Uterus (tissue), 2 donors: ENCODE results near the gene ZFYVE21.

ENCODE experiments used
- POLR2A ChIP-seq, 2 donors: fragments of 450-650 bp; IDR thresholded peaks; one replicate each; pipeline ENCODE4 v1.6.1; 2016; ENCODE audit warnings: antibody characterized with exemption in 2 of 2, mild to moderate bottlenecking in 1 of 2, moderate library complexity in 1 of 2
- TF ChIP-seq, protein P1 (sequence below), 4 experiments: fragments of 200-600 bp in 2 of 4; fragments of 450-650 bp in 2 of 4; sonication (generic) in 2 of 4; IDR thresholded peaks; one replicate each; pipeline ENCODE4 v1.5.1; 2016 to 2019; ENCODE audit warnings: antibody characterized with exemption in 4 of 4, mild to moderate bottlenecking in 2 of 4, moderate library complexity in 1 of 4

DNA sequence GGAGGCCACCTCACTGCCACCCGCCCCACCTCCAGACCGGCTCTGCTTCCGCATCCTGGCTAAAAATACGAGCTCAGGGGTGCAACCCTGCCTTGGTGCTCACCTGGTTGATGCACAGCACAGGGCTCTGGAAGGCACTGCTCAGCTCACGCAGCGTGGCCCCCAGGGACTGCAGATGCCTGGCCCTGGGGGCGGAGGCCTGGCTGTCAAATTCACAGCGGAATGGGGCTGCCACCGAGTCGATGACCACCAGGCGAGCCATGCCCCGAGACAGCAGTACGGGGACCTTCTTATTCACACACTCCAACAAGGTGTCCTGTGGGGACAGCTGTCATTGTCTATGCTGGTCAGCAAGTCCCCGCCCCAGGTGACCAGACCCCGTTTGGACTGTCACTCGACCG is 16.3 kb upstream of the ZFYVE21 start:
- TF ChIP-seq, protein P1, sequence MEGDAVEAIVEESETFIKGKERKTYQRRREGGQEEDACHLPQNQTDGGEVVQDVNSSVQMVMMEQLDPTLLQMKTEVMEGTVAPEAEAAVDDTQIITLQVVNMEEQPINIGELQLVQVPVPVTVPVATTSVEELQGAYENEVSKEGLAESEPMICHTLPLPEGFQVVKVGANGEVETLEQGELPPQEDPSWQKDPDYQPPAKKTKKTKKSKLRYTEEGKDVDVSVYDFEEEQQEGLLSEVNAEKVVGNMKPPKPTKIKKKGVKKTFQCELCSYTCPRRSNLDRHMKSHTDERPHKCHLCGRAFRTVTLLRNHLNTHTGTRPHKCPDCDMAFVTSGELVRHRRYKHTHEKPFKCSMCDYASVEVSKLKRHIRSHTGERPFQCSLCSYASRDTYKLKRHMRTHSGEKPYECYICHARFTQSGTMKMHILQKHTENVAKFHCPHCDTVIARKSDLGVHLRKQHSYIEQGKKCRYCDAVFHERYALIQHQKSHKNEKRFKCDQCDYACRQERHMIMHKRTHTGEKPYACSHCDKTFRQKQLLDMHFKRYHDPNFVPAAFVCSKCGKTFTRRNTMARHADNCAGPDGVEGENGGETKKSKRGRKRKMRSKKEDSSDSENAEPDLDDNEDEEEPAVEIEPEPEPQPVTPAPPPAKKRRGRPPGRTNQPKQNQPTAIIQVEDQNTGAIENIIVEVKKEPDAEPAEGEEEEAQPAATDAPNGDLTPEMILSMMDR (IDR thresholded peaks at IDR 0.05), result no peak
- TF ChIP-seq POLR2A (IDR thresholded peaks at IDR 0.05), result no peak
